ENCODE data around the gene ACOX3.

- TF ChIP-seq CTCF (IDR thresholded peaks at IDR 0.05) = no peak
- TF ChIP-seq EP300 (IDR thresholded peaks at IDR 0.05) = no peak
- TF ChIP-seq POLR2A (IDR thresholded peaks at IDR 0.05) = no peak
Observed at GRCh38 chr4:8467016-8467415, 26.5 kb upstream of the ACOX3 start.
